Stimulated activated CD4-positive, alpha-beta T cell treated with anti-CD3 and anti-CD28 coated beads, Interleukin-15, amount 100 ng/mL, for 48 hours (primary cell): ENCODE measurements around the gene ERC1.

Experiments
- DNase-seq, 2 donors: peaks; one replicate each; pipeline ENCODE4 v3.0.0-alpha.2; 2020; ENCODE audit warnings: low read depth in 2 of 2

ERC1 gene

GRCh38 chr12:1505576-1505975 lies 514.6 kb downstream of the ERC1 start:
- no peak for DNase-seq

- DNase-seq, result no peak
Observed at GRCh38 chr12:1507308-1507707, 516.3 kb downstream of the ERC1 start.

- DNase-seq, result no peak
Observed at GRCh38 chr12:1509413-1510052, 518.5 kb downstream of the ERC1 start.

GRCh38 chr12:1510056-1510812 lies 519.2 kb downstream of the ERC1 start:
- DNase-seq, result no peak

- DNase-seq, result no peak
Observed at GRCh38 chr12:1515010-1515409, 524.0 kb downstream of the ERC1 start.

GRCh38 chr12:1515428-1515827 lies 524.4 kb downstream of the ERC1 start:
- DNase-seq, result no peak

GRCh38 chr12:1517007-1517406 lies 526.0 kb downstream of the ERC1 start:
- DNase-seq, result no peak

GRCh38 chr12:1517734-1518525 lies 526.9 kb downstream of the ERC1 start:
- no peak for DNase-seq

GRCh38 chr12:1518591-1519516 lies 527.8 kb downstream of the ERC1 start:
- no peak for DNase-seq

- no peak for DNase-seq
Observed at GRCh38 chr12:1519642-1520041, 528.6 kb downstream of the ERC1 start.

GRCh38 chr12:1523046-1523445 lies 532.0 kb downstream of the ERC1 start:
- DNase-seq, result no peak

GRCh38 chr12:1523558-1524050 lies 532.6 kb downstream of the ERC1 start:
- DNase-seq, result no peak

GRCh38 chr12:1525858-1526257 lies 534.8 kb downstream of the ERC1 start:
- no peak for DNase-seq

GRCh38 chr12:1527789-1528188 lies 536.8 kb downstream of the ERC1 start:
- DNase-seq, result no peak

GRCh38 chr12:1528791-1529190 lies 537.8 kb downstream of the ERC1 start:
- no peak for DNase-seq

- no peak for DNase-seq
Observed at GRCh38 chr12:1529228-1529861, 538.3 kb downstream of the ERC1 start.

- no peak for DNase-seq
Observed at GRCh38 chr12:1529862-1530591, 539.0 kb downstream of the ERC1 start.

- DNase-seq, result no peak
Observed at GRCh38 chr12:1530592-1531152, 539.6 kb downstream of the ERC1 start.

GRCh38 chr12:1531153-1531653 lies 540.2 kb downstream of the ERC1 start:
- DNase-seq, result no peak
